Brain microvascular endothelial cell (primary cell): ENCODE measurements around the gene HMCN2.

Source experiments
- DNase-seq: peaks from one replicate; pipeline ENCODE4 v3.0.0-alpha.2; 2020
- H3K27ac ChIP-seq: fragments of 250-450 bp; sonication (Bioruptor Pico); 2 replicates; pipeline ENCODE4 v1.5.1; 2020; ENCODE audit warnings: mild to moderate bottlenecking, moderate library complexity
- H3K27me3 ChIP-seq: fragments of 250-450 bp; sonication (Bioruptor Pico); replicated peaks from 2 replicates; pipeline ENCODE4 v1.5.1; 2020; ENCODE audit warnings: mild to moderate bottlenecking
- H3K36me3 ChIP-seq: fragments of 250-450 bp; sonication (Bioruptor Pico); replicated peaks from 2 replicates; pipeline ENCODE4 v1.5.1; 2020; ENCODE audit warnings: mild to moderate bottlenecking
- H3K4me3 ChIP-seq: 2 replicates; pipeline ENCODE4 v1.5.1; 2011; ENCODE audit warnings: low read depth, mild to moderate bottlenecking, control low read depth, low read length, moderate library complexity
- in situ Hi-C: cut with HindIII; loops from 2 replicates; pipeline ENCODE4 v1.10.0; 2017; ENCODE audit warnings: low sequenced_read_pairs, low pct_ligation_motif_present
- TF ChIP-seq, protein P1 (sequence below): IDR thresholded peaks from 2 replicates; pipeline ENCODE4 v1.5.1; 2011; ENCODE audit warnings: low read depth, mild to moderate bottlenecking, moderate library complexity, low read length, control low read depth, inconsistent platforms; ENCODE audit errors: missing control alignments

HMCN2 gene

DNA sequence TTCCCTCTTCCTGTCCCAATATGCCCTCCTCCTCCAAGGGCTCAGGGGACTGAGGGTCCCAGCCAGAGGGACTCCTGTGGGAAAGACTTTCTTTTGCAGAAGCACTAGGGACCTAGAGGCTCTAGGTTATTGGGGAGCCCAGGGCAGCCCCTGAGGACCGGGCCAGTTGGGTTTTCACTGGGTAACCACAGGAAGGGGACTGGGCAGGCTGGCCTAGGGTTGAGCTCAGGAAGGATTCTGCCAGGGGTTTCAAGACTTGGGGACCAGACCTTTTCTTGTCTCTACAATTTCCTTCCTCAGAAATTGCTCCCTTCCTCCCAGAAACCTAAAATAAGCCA, 24.4 kb upstream of the HMCN2 start:
- TF ChIP-seq, protein P1, sequence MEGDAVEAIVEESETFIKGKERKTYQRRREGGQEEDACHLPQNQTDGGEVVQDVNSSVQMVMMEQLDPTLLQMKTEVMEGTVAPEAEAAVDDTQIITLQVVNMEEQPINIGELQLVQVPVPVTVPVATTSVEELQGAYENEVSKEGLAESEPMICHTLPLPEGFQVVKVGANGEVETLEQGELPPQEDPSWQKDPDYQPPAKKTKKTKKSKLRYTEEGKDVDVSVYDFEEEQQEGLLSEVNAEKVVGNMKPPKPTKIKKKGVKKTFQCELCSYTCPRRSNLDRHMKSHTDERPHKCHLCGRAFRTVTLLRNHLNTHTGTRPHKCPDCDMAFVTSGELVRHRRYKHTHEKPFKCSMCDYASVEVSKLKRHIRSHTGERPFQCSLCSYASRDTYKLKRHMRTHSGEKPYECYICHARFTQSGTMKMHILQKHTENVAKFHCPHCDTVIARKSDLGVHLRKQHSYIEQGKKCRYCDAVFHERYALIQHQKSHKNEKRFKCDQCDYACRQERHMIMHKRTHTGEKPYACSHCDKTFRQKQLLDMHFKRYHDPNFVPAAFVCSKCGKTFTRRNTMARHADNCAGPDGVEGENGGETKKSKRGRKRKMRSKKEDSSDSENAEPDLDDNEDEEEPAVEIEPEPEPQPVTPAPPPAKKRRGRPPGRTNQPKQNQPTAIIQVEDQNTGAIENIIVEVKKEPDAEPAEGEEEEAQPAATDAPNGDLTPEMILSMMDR, result no peak
- no peak overlapping the region for H3K27ac ChIP-seq
- no peaks in the 10 kb centered on the region for H3K27me3 ChIP-seq
- in situ Hi-C loops, result no loop called here
- H3K36me3 ChIP-seq, result no peaks in the 10 kb centered on the region
- DNase-seq, result no peak
- no peak overlapping the region for H3K4me3 ChIP-seq

- DNase-seq, result no peak
- no peaks in the 10 kb centered on the region for H3K36me3 ChIP-seq
- in situ Hi-C loops, result no loop called here
- no peak overlapping the region for H3K4me3 ChIP-seq
- TF ChIP-seq, protein P1, result no peak
- H3K27me3 ChIP-seq, result no peaks in the 10 kb centered on the region
- H3K27ac ChIP-seq, result no peak overlapping the region
Observed at GRCh38 chr9:130242270-130243014, 23.1 kb upstream of the HMCN2 start.

DNA sequence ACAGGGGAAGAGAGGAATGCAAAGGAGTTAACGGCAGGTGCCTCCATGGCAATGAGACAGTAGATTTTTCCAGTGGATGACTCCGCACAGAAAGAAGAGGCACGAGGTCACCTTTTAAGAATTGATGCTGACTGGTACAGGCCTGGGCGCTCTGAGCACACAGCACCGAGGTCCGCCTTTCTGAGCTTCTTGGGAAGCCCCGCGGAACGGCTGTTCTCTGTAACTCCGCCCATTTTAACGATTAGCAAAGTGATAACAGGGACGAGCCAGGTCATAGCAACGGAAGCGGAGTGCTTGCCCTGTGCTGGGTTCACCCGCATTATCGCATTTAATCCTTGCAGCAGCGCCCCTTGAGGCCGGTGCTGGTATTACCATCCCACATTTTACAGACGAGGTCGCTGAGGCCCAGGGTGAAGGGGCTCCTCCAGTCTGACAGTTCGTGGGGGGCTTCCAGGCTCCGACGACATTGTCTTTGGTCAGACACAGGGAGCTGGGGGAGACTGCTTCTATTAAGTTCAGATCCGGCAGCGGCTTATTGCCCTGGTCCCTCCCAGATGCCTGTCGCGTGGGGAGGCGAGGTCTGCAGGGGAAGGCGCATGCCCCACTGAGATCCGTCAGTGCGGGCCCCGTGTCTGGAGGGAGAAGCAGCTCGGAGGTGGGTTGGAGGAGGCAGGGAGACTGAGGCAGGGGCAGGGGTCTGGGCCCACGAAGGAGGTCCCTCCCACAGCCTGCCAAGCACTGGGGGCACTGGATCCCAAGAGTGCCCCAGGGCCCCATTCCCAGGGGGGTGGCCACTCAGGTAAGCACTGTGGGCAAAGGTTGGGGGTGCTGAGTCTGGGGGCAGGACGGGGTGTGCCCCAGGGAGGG, 22.3 kb upstream of the HMCN2 start:
- Histone ChIP-seq H3K27me3 (no peaks in the 10 kb centered on the region), H3K27ac (no peak overlapping the region), H3K4me3 (no peak overlapping the region), H3K36me3 (no peaks in the 10 kb centered on the region)
- TF ChIP-seq, protein P1, result peak; percentile 91
- in situ Hi-C loops, result no loop called here
- peak; percentile 32 for DNase-seq

DNA sequence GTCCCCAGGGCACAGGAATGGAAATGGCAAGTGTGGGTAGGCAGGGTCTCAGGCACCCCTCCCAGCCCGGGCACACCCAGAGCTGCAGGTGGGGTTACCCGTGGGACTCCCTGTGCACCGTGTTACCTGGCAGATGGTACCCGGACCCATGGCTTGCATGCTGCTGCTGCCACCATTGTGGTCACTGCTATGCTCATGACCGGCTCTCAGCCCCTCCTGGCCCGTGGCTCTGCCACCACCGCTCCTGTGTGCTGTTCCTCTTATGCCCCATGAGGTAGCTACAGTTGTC, 21.7 kb upstream of the HMCN2 start:
- in situ Hi-C loops, result no loop called here
- no peak overlapping the region for H3K4me3 ChIP-seq
- TF ChIP-seq, protein P1, result no peak
- DNase-seq, result no peak
- no peaks in the 10 kb centered on the region for H3K36me3 ChIP-seq
- H3K27me3 ChIP-seq, result no peaks in the 10 kb centered on the region
- H3K27ac ChIP-seq, result no peak overlapping the region

DNA sequence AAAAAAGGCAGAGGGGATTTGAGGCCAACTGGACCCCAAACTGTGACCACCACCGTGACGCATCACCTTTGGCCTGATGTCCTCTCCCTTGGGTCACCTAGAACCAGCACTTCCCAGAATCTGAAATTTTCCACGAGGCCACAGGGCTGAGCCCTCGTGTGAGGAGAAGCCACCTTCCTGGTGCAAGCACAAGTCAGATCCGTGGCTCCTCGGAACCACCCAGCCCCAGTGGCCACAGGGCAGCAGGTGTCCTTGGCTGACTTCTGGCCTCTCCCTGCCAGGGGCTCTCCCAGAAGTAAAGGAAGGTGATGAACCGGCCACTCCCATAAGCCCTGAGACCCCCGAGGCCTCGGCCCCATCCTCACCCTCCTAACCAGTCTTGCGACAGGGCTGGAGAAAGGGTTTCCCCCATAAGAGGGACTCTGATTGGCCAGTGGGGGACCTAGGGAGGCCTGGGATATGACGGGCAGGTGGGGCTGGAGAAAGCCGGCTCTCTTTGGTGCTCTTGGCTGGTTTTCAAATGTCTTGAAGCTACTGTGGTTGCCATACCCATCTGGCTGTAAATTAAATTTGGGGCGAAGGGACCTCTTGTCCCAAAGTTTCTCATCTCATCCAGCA, 20.9 kb upstream of the HMCN2 start:
- DNase-seq, result no peak
- TF ChIP-seq, protein P1, result no peak
- in situ Hi-C loops, result no loop called here
- H3K27me3 ChIP-seq, result no peaks in the 10 kb centered on the region
- no peaks in the 10 kb centered on the region for H3K36me3 ChIP-seq
- H3K27ac ChIP-seq, result no peak overlapping the region
- H3K4me3 ChIP-seq, result no peak overlapping the region
